AG08396 (cell line): Measurements from ENCODE around the gene NUDT9.
"Not testable (repeated sequence)": the region's sequence is repeated elsewhere in the genome, so short reads cannot be mapped to it uniquely, and the experiment has no call there.

Experiments
- DNase-seq: peaks from one replicate; pipeline ENCODE4 v3.0.0; 2012; ENCODE audit warnings: low spot score, mixed read lengths

NUDT9 gene

DNA sequence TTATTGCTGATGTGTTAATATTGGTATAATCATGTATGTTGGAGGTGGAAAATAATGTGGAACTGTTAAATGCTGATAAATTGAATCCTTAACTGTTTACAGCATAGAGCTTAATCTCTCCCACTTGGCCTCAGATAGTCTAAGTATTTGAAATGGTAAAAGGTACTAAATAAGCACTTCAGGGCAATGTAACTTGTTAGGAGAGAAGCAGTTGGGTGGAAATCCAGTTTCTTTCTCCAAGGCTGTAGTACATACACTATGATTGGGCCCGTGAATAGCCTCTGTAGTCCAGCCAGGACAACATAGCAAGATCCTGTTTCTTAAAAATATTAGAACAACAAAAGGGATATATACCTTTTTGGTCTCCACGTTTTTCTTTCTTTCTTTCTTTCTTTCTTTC is 39.7 kb downstream of the NUDT9 start:
- no peak for DNase-seq

DNA sequence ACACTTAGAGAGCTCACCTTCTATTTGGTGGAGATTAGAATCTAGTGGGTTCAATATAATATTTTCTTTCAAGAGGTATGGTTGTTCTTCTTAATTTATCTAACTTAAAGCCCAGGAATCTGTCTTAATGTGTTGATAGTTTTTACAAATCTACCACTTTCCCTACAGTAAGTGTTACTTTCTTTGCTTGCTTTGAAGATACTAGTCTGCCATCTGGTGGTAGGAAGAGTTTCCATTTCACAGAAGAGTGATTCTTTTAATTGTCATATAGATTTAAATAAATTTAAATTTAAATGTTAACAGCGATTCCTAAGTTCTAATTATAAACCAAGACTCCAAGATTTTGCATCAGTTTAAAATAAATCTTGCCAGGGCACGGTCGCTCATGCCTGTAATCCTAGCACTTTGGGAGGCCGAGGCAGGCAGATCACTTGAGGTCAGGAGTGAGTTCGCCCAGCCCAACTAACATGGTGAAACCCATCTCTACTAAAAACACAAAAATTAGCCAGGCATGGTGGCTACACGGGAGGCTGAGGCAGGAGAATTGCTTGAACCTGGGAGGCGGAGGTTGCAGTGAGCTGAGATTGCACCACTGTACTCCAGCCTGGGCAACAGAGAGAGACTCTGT is 43.5 kb downstream of the NUDT9 start:
- DNase-seq = peak; percentile 26

DNA sequence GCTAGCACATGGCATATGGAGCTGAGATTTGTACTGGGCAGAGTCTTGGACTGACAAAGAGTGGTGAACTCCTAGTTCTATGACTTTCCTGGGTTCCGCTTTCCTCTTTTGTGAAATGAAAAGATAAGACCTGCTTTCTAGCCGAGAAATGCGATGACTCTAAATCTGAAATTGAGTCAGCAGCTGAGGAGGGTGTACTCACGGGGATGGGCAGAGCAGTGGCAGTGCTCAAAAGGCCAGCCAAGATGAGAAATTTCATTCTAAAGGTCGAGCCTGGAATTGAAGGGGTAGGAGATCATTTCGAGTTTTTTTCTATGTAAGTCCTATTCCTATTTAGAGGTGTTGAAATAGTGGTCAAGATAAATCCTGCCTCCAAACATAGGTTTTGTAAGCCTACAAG is 47.0 kb downstream of the NUDT9 start:
- no peak for DNase-seq

DNA sequence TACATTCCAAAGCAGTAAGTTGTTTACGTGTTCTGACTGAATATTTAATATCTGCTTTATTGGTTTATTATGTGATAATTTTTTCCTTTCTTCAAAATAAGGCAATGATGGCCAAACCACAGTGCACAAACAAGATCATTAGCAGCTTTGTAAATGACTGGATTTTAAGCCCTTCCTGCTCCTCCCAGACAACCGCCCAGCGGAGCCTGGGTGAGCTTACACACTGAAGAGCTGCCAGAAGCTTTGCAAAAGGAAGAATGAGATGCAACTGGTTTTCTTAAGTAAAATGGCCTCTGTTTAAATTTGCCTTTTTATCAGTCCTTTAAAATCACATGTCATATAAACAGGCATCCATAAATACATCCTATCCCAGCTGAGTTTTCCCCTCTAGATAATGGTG is 54.6 kb downstream of the NUDT9 start:
- no peak for DNase-seq

DNA sequence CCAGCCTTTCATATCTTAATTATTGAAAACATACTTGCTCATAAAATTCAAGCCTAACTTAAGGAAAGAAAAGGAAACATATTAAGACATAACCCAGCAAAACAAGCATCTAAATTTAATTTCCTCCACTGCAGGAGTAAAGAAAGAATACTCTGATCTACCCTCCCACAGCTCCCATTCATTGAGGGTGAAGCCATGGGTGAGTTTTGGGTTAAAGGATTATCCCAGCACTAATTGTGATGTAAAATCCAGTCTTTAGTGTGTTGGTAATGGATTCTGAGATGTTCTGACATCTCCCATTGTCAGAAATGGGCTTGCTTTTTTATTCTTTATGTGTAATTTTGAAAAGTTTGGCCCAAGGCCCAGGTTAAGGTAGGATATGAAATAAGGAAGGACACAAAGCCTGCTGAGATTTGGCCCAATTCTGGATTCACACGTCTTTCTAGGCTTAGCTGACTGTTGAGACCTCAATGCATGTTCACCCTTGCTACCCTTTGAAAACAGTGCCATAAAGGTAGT is 56.4 kb downstream of the NUDT9 start:
- no peak for DNase-seq

DNA sequence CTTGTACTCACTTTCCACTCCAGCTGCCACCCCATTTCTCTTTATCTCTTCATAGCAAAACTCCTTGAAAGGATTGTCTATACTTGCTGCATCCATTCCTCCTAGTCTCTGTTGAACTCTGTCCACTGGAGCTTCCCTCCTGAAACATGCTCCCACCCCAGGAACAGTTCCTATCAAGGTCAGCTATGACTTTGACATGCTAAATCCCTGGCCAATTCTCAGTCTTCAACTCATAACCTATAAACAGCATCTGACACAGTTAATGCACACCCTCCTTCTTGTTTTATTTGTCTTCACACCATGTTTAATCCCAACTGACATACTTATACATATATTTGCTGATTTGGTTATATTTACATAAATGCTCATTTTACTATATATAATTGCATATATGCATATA is 59.0 kb downstream of the NUDT9 start:
- no peak for DNase-seq

DNA sequence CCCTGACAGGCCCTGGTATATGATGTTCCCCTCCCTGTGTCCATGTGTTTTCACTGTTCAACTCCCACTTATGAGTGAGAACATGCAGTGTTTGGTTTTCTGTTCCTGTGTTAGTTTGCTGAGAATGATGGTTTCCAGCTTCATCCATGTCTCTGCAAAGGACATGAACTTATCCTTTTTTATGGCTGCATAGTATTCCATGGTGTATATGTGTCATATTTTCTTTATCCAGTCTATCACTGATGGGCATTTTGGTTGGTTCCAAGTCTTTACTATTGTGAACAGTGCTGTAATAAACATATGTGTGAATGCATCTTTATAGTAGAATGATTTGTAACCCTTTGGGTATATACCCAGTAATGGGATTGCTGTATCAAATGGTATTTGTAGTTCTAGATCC is 60.9 kb downstream of the NUDT9 start:
- DNase-seq = not testable (repeated sequence)

DNA sequence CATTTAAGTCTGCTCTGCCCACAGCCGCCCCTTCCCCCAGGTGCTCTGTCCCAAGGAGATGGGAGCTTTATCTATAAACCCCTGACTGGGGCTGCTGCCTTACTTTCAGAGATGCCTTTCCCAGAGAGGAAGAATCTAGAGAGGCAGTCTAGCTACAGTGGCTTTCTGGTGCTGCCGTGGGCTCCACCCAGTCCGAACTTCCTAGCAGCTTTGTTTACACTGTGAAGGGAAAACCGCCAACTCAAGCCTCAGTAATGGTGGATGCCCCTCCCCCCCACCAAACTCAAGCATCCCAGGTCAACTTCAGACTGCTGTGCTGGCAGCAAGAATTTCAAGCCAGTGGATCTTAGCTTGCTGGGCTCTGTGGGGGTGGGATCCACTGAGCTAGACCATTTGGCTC is 66.3 kb downstream of the NUDT9 start:
- DNase-seq = not testable (repeated sequence)

DNA sequence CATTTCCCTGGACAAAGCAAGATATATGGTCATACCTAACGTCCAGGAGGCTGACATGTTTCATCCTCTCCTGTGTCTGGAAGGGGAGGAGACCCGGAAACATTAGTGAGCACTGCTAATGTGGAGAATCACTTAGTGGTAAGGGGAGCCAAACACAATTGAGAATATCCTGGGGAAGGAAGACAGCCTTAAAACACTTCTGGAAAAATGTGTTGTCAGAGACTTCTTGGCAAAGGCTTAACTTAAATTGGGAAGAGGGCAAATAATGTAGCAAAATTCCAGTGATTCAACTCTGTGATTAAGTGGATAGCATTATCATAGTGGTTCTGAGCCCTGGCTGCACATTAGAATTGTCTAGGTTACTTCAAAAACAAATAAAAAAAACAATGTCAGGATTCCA is 67.3 kb downstream of the NUDT9 start:
- DNase-seq = no peak

DNA sequence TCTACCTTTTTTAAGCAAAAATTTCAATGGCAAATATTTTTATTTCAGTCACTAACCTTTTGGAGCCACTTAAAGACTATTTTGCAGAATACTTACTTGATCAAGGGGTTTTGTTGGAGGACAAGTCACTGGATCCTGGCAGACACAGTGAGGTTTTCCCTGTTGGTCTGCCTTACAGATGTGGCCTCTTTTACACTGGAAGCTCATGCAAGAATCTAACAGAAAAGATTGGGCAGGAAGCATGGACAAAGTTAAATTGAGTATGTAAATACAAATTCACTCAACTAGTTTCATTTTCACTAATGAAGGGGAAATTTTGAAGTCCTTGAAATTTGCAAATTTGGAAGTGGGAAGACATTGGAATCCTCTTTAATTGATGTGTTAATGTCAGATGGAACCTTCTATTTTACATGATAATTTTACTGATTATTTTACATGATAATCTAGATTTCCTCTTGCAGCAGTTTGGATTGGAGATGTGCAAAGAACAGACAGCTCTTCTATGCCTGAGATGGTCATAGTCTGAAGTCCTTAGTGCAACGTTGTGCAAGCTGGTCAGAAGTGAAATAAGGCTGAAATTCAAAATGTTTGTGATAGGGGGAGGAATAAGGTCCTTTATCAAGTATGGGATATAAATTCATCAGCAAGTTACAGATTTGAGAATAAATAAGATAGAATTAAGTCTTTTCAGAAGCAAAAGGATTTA is 68.4 kb downstream of the NUDT9 start:
- no peak for DNase-seq

DNA sequence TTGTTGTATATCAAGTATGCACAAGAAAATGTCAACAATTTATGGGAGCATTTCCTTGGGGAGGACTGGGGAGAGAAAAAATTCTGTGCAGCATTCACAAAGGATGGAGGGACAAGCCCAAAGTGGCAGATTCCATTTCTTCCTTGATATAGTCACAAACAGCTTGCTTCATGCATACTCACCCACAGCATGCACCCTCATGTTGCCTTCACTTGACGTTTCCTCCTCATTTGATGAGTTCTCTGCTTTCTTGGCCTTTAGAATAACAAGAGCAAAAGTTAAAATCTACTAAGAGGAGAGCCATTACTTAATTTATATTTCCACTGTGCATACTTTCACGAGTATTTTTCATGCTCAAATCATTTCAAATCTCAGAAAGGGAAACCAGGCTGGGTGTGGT is 69.1 kb downstream of the NUDT9 start:
- no peak for DNase-seq

DNA sequence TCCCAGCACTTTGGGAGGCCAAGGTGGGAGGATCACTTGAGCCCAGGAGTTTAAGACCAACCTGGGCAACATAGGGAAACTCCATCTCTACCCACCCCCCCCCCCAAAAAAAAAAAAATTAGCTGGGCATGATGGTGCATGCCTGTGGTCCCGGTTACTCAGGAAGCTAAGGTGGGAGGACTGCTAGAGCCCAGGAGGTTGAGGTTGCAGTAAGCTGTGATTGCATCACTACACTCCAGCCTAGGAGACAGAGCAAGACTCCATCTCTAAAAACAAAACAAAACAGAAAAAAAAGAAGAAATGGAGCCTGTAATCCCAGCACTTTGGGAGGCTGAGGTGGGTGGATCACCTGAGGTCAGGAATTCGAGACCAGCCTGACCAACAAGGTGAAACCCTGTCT is 69.5 kb downstream of the NUDT9 start:
- not testable (repeated sequence) for DNase-seq

DNA sequence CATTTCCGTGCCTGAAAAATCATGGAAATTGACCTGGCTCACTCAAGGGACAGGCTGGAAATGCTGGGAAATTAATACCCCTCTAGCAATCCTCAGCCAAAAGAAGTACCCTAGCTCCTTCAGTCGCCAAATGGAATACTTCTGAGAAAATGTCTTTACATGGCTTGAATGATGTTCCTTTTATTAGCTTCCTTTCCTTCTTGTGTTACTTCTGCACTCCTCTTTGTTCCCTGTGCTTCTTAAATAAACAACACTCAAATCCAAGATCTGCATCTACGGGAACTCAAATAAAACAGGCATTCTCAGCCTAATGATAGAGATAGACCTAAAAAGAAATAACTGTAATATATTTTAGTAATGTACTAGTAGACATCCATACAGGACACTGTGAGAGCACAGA is 70.7 kb downstream of the NUDT9 start:
- no peak for DNase-seq

DNA sequence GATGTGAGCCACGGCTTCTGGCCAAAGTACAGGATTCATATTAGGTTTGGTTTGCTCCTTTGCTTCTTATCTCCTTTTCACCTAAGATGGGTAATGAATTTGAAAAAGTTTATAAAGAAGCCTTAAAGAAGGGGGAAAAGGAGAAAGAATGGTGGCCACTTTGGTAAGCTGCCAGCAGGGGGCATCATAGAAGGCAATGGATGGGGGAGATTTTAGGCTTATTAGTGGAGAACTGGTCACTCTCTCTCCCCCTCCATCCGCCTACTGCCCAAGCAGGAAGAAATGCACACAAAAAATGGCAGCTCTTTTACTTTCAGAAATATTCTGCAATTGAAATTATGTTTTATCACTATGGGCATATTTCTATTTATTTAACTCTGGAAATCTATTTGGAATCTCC is 74.8 kb downstream of the NUDT9 start:
- DNase-seq = no peak

DNA sequence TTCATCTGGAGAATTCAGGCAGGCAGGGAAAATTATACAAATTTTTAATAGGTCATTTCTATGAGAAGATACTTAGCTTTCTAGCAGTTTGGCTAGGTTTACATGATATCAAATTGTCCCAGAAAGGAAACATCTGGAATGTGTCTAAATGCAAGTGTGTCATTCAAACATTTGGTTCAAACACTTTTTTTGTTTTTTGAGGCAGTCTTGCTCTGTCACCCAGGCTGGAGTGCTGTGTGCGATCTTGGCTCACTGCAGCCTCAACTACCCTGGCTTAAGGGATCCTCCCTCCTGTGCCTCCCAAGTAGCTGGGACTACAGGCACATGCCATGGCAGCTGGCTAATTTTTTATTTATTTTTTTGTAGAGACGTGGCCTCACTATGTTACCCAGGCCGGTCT is 75.2 kb downstream of the NUDT9 start:
- DNase-seq = no peak

DNA sequence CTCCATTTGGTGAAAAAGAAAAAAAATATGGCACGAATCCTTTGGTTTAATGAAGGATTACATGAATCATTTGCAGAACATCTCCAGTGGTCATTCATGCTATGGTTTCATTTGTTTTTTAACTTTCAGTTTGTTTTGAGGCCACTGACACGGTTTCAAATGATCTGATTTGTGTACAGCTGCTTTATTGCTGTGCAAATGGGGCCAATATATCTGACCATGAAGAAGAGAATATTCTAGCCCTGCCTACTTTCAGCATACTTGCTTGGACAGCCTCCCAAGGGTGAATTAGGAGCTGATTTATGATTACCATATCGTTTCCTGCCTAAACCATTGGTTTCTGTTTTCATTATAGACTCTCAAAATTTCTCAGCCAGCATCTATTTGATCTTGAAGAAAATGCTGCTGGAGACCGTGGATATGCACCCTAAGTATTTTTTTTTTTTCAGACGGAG is 76.1 kb downstream of the NUDT9 start:
- no peak for DNase-seq

DNA sequence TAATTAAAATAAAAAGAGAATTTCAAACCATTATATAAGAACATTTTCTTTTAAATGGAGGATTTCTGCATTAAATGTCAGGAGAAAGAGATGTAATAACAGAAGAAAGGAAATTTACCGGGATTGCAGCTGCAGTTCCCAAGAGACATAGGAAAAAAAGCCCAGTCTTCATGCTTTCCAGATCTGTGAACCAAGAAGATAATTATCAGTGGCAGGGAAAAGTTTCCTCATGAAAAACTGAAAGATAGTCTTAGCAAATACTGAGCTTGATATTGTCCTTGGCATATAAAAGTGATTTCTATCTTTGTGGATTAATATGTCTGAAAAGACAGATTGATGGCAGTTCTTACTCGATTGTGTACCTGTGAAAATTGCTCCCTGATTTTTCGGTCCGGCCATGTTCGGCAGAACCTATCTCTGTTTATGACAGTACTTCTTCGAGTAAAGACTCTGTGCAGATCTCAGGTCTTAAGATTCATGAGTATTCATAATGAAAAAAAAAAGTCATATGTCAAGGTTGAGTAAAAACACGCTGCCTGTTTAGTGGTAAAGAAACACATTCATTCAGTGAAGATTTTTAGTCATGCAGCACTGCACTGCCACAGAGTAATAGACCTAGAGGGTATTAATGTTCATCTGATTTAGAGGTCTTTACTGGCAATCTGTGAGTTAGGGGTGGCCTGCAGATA is 77.2 kb downstream of the NUDT9 start:
- DNase-seq = no peak

DNA sequence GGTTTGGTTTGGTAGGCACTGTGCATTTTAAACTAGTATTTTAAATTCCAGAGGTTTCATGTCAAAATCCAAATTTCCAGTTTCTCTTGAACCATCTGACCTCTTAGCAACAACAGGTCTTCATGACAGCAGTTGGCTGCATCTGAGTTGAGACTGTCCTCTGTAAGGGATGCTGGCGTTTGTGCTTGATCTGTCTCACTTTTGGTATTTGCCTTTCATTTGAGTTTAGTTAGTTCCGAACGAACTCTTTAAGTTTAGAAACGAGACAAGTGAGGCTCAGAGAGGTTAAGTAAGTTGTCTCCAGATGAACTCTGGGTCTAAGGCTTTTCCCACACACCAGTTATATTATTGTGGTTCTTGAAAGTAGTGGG is 77.7 kb downstream of the NUDT9 start:
- DNase-seq = no peak

DNA sequence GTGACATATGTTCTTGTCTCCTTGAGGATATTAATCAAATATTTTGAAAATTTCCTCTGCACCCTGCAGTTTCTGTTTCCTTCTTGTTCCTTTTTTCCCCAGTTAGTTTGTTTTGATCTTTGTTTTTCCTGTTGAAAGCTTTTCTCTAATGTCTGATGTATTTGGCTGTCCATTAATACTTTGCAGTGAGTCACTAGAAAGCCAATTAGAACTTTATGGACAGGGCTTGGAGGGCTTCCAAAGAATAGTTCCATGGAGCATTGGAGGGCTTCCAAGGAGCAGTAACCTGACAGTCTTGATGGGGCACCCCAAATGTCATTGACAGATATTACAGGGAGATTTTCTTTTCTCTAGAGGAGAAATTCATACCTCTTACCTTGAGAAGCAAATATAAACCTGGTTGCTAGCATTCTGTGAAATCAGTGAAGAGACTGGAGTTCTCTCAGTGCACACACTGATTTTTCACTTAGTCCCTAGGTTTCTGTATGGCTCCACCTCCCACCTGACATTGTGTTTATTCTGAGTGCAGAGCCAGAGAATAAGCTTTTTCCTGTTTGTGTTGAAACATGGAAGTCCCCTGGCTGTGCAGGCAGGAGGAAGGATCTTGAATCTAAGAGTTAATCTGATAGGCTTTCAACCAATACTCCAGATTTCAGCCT is 80.3 kb downstream of the NUDT9 start:
- DNase-seq = no peak

DNA sequence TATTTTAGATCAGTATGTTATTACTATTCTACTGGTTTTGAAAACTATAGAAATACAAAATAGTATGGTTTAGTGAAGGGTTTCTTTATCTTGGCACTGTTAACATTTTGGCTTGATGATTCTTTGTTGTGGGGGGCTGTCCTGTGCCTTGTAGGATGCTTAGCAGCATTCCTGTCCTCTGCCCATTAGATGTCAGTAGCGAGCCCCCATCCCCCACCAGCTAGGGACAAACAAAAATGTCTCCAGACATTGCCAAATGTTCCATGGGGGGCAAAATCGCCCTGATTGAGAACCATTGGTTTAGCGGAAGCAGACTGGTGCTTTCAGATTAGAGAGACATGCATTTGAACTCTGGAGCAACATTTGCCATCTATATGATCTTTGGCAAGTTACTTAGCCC is 83.5 kb downstream of the NUDT9 start:
- DNase-seq = no peak

DNA sequence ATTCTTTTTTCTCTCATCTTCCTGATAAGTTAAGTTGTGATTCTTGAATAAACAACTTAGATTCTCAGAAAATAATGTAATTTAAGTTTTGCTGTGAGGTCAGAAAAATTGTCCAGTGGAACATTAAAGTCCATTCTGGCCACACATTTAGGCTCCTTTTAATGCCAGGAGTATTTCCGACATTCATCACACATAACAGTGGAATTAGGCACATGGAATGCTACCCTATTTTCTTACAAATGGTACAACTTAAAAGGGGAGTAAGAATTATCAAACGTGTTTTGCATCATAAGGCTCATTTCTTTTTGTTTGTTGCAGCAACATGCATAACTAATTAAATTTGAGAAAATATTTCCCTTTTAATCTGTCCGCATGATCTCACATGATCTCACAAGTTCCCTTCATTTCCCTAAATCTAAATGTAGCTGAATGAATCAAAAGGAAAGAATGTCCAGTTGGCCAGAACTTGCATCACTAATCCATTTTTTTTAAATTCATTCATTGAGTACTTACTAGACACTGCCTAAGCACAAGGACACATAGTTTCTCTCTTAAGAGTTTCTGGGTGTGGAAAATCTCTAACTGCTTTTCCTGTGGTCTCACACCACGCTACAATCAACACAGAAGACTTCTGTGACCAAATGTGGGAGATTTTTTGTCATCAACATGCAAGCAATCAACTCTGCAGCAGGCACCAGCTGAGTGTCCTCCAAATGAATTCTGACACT is 84.8 kb downstream of the NUDT9 start:
- DNase-seq = peak; percentile 47
